GM23338 (cell line): ENCODE results near the gene BANK1. TPM values are rescaled to one million over a fixed set of nuclear protein-coding genes. Genes with fewer than 3 reads are reported as not detected.

Experiments
- ATAC-seq: fragments of 200-7000 bp; cut with Tn5 transposase; 3 replicates; pipeline ENCODE4 v1.9.1; 2020
- DNase-seq: peaks from one replicate; pipeline ENCODE4 v3.0.0-alpha.2; 2015; ENCODE audit warnings: low spot score
- H2AFZ ChIP-seq: fragments of 200-600 bp; sonication (generic); 2 replicates; pipeline ENCODE4 v1.8.0; 2016; ENCODE audit warnings: antibody characterized with exemption, mild to moderate bottlenecking, moderate library complexity
- H3F3A ChIP-seq: fragments of 200-600 bp; sonication (generic); replicated peaks from 2 replicates; pipeline ENCODE4 v1.8.0; 2017; ENCODE audit warnings: antibody characterized with exemption, mixed run types, low read depth
- H3K27ac ChIP-seq: fragments of 200-600 bp; sonication (generic); 2 replicates; pipeline ENCODE4 v1.6.1; 2016; ENCODE audit warnings: low read depth
- H3K27me3 ChIP-seq: fragments of 200-600 bp; sonication (generic); 2 replicates; pipeline ENCODE4 v1.8.0; 2016; ENCODE audit warnings: mild to moderate bottlenecking, mixed run types, moderate library complexity; ENCODE audit not compliant: insufficient read depth
- H3K36me3 ChIP-seq: fragments of 200-600 bp; sonication (generic); 2 replicates; pipeline ENCODE4 v1.8.0; 2016; ENCODE audit warnings: mild to moderate bottlenecking; ENCODE audit not compliant: insufficient read depth
- H3K4me1 ChIP-seq: fragments of 200-600 bp; sonication (generic); 2 replicates; pipeline ENCODE4 v1.8.0; 2016; ENCODE audit warnings: mild to moderate bottlenecking, moderate library complexity; ENCODE audit not compliant: insufficient read depth
- H3K4me2 ChIP-seq: fragments of 200-600 bp; sonication (generic); 2 replicates; pipeline ENCODE4 v1.7.1; 2017; ENCODE audit warnings: mixed run types
- H3K4me3 ChIP-seq: fragments of 200-600 bp; sonication (generic); 2 replicates; pipeline ENCODE4 v1.6.1; 2016; ENCODE audit warnings: mixed run types
- H3K79me2 ChIP-seq: fragments of 200-600 bp; sonication (generic); replicated peaks from 2 replicates; pipeline ENCODE4 v1.8.0; 2017; ENCODE audit warnings: mild to moderate bottlenecking; ENCODE audit not compliant: insufficient read depth
- H3K9me2 ChIP-seq: fragments of 200-600 bp; sonication (generic); 2 replicates; pipeline ENCODE4 v1.8.0; 2017; ENCODE audit not compliant: insufficient read depth
- H4K20me1 ChIP-seq: fragments of 200-600 bp; sonication (generic); replicated peaks from 2 replicates; pipeline ENCODE4 v1.8.0; 2017; ENCODE audit warnings: mild to moderate bottlenecking; ENCODE audit not compliant: insufficient read depth
- H3K27ac Mint-ChIP-seq: 2 replicates; pipeline ENCODE4 v1.8.0; 2020; ENCODE audit warnings: inconsistent platforms, mild to moderate bottlenecking, moderate library complexity, mixed read lengths
- H3K27me3 Mint-ChIP-seq: 3 replicates; pipeline ENCODE4 v1.8.0; 2022; ENCODE audit warnings: low read depth, mild to moderate bottlenecking, moderate library complexity, mixed read lengths, inconsistent platforms; ENCODE audit not compliant: insufficient read depth, poor library complexity
- H3K36me3 Mint-ChIP-seq: 3 replicates; pipeline ENCODE4 v1.8.0; 2021; ENCODE audit warnings: low read depth, mild to moderate bottlenecking, inconsistent platforms, moderate library complexity, mixed read lengths
- H3K4me1 Mint-ChIP-seq: 3 replicates; pipeline ENCODE4 v1.8.0; 2020; ENCODE audit warnings: mild to moderate bottlenecking, inconsistent platforms, mixed read lengths
- H3K4me3 Mint-ChIP-seq: 3 replicates; pipeline ENCODE4 v1.8.0; 2021; ENCODE audit warnings: moderate library complexity, mild to moderate bottlenecking, inconsistent platforms, mixed read lengths
- H3K9me3 Mint-ChIP-seq: 3 replicates; pipeline ENCODE4 v1.8.0; 2020; ENCODE audit warnings: moderate library complexity, mild to moderate bottlenecking, inconsistent platforms, mixed read lengths
- CREB1 ChIP-seq: fragments of 250-450 bp; sonication (Bioruptor Pico); IDR thresholded peaks from 2 replicates; pipeline ENCODE4 v1.5.0; 2020; ENCODE audit warnings: low read depth, mild to moderate bottlenecking, moderate library complexity
- CTCF ChIP-seq, 2 experiments: fragments of 200-600 bp in 1 of 2; sonication (generic) in 1 of 2; conservative IDR thresholded peaks; 2 replicates each; pipeline versions ENCODE4 v1.5.1 to v1.6.1; 2016 to 2017; ENCODE audit warnings: antibody characterized with exemption in 2 of 2, low read depth in 2 of 2, mild to moderate bottlenecking in 2 of 2, moderate library complexity in 1 of 2
- ETS1 ChIP-seq: IDR thresholded peaks from 2 replicates; pipeline ENCODE4 v1.6.1; 2016; ENCODE audit warnings: antibody characterized with exemption
- EZH2 ChIP-seq: fragments of 200-600 bp; sonication (generic); IDR thresholded peaks from one replicate; pipeline ENCODE4 v1.8.0; 2017; ENCODE audit warnings: antibody characterized with exemption, mild to moderate bottlenecking, low read depth; ENCODE audit not compliant: unreplicated experiment
- EZH2phosphoT487 ChIP-seq: fragments of 200-600 bp; sonication (generic); IDR thresholded peaks from one replicate; pipeline ENCODE4 v1.8.1; 2018; ENCODE audit warnings: antibody characterized with exemption; ENCODE audit not compliant: unreplicated experiment
- JUNB ChIP-seq: IDR thresholded peaks from one replicate; pipeline ENCODE4 v1.6.1; 2016; ENCODE audit warnings: antibody characterized with exemption; ENCODE audit not compliant: unreplicated experiment
- NANOG ChIP-seq: IDR thresholded peaks from 2 replicates; pipeline ENCODE4 v1.6.1; 2016; ENCODE audit warnings: antibody characterized with exemption, borderline replicate concordance
- POLR2AphosphoS5 ChIP-seq: IDR thresholded peaks from 2 replicates; pipeline ENCODE4 v1.6.1; 2016; ENCODE audit warnings: antibody characterized with exemption, low read depth
- REST ChIP-seq: IDR thresholded peaks from one replicate; pipeline ENCODE4 v1.6.1; 2018; ENCODE audit warnings: antibody characterized with exemption; ENCODE audit not compliant: unreplicated experiment
- STAT1 ChIP-seq: IDR thresholded peaks from one replicate; pipeline ENCODE4 v1.6.1; 2016; ENCODE audit warnings: antibody characterized with exemption; ENCODE audit not compliant: unreplicated experiment
- ZNF114 ChIP-seq: fragments of 250-450 bp; sonication (Bioruptor Pico); IDR thresholded peaks from 2 replicates; pipeline ENCODE4 v1.5.0; 2020; ENCODE audit warnings: mild to moderate bottlenecking, moderate library complexity
- ZNF331 ChIP-seq: fragments of 250-450 bp; sonication (Bioruptor Pico); IDR thresholded peaks from 2 replicates; pipeline ENCODE4 v1.5.0; 2020; ENCODE audit warnings: low read depth, mild to moderate bottlenecking, moderate library complexity
- ZNF462 ChIP-seq: fragments of 250-450 bp; sonication (Bioruptor Pico); IDR thresholded peaks from 2 replicates; pipeline ENCODE4 v1.5.0; 2020; ENCODE audit warnings: mild to moderate bottlenecking, moderate library complexity
- long read RNA-seq: library from polyadenylated mRNA; unstranded; transcript quantifications from one replicate; pipeline ENCODE4 v2.0.0, GENCODE V29; 2020; ENCODE audit not compliant: unreplicated experiment
- polyA plus RNA-seq: library from polyadenylated mRNA; unstranded; fragments of >200 nt; fragmentation: Nextera tagmentation; extraction: Ambion mirVana; gene quantifications from 2 replicates; pipeline ENCODE4 v1.2.1, GENCODE V29; 2016
- total RNA-seq: library from RNA; depleted of rRNA; stranded (reverse); fragments of >200 nt; shearing (Covaris generic); gene quantifications from 2 replicates; pipeline ENCODE4 v1.2.3, GENCODE V29; 2014; rRNA removed

BANK1 gene
- total RNA-seq (0.87 and 1.0 TPM in 2 replicates), polyA plus RNA-seq (0.49 and 0.86 TPM in 2 replicates)
- long read RNA-seq, partial matches to known transcripts = 1 of 1 reads
- long read RNA-seq, other reads (novel, unspliced or antisense) = 0 of 1 reads

GRCh38 chr4:101790521-101791181 lies at the start of gene BANK1:
Gene BANK1 (plus strand): TSS chr4:101790730. CDS start chr4:101790881, 151 bp downstream.
- H3F3A ChIP-seq = no peaks in the 10 kb centered on the region
- peaks cover 17% of the 10 kb centered on the region for H3K4me1 Mint-ChIP-seq
- H3K4me3 ChIP-seq = peak within 1 kb of the TSS; percentile 54
- peak within 1 kb of the TSS; percentile 97 for H2AFZ ChIP-seq
- H3K36me3 Mint-ChIP-seq = peaks cover 6% of the 10 kb centered on the region
- DNase-seq = peak; percentile 86
- no peaks in the 10 kb centered on the region for H4K20me1 ChIP-seq
- peaks cover 2% of the 10 kb centered on the region for H3K27me3 Mint-ChIP-seq
- peak within 1 kb of the TSS; percentile 81 for H3K4me2 ChIP-seq
- no peaks in the 10 kb centered on the region for H3K27me3 ChIP-seq
- peaks cover 25% of the 10 kb centered on the region for H3K4me1 ChIP-seq
- H3K79me2 ChIP-seq = no peaks in the 10 kb centered on the region
- H3K36me3 ChIP-seq = no peaks in the 10 kb centered on the region
- peak within 1 kb of the TSS; percentile 71 for H3K4me3 Mint-ChIP-seq
- 0 out of 2 replicates have a peak within 1 kb of the TSS, but pooled peaks have one; percentile 44 for H3K27ac Mint-ChIP-seq
- H3K27ac ChIP-seq = no peak within 1 kb of the TSS
- TF ChIP-seq CREB1 (CRISPR knock-in tag) (no peak), EZH2 (no peak), ZNF331 (no peak), EZH2phosphoT487 (no peak), ZNF462 (CRISPR knock-in tag) (no peak), ZNF114 (no peak), STAT1 (no peak), NANOG (no peak), JUNB (no peak), POLR2AphosphoS5 (peak; percentile 61), REST (no peak), CTCF (conservative IDR thresholded peaks at IDR 0.05; ENCODE audit: low read depth in 2 of 2) (peak; percentile 51 to 63), ETS1 (peak; percentile 44; the same call in 1 of the 2 replicates)
- ATAC-seq = peak; percentile 97
- peaks cover 10% of the 10 kb centered on the region; the same call in 2 of the 3 replicates for H3K9me3 Mint-ChIP-seq
- H3K9me2 ChIP-seq = no peaks in the 10 kb centered on the region
